ENCODE data around the gene RAPGEF4.

The RAPGEF4 gene

DNA sequence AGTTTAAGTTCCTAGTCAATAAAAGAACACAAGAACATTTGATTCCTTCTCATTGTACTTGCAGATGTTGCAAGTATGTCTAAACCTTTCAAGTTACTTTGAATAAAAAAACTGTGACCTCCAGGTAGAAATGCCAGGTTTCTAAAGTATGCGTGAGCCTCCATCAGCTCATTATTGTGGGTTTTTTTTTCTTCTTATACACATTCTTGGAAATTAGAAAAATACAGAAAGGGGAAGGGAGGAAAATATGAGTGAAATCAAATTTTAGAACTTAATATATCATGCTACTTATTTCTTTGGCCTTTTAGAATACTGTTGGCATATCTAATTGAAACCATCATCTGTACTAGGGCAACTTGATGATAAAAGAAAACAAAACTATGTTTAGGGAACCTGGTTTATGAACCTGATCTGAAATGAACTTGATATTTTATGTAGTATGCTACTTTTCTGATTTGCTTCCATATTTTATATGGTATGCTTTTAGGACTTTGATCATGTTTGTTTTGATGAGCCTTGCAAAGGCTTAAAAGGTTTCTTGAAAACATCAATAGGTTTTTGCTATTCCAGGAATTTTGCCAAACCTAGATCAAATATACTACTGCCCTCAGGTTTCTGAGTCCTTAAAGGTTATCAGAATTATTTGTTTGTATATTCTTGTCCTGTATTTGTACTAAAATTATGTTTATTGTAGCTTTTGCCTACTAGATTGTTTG, 209.3 kb downstream of the RAPGEF4 start:
- DNase-seq = no peak

- DNase-seq = no peak
These were observed 209.8 kb downstream of the RAPGEF4 start for GRCh38 chr2:172945510-172945850.

- DNase-seq = no peak
These were observed 212.0 kb downstream of the RAPGEF4 start for GRCh38 chr2:172947461-172948153.

DNA sequence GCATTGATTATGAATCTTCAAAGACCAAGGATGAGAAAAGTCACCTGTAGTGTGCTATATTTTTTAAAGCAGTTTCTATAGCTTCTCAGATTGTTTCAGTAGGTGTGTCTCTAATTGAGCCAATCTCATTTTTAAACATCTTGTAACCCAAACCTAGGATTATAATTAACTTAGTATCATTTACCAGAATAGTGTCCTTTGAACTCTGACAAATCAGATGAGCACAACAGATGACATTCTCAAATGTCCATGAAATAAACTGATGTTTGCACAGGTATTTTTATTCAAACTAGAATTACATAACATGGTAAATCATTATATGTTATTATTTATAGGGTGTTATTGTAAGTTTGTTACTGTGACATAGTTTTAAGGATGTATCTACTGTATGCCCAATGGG, 213.9 kb downstream of the RAPGEF4 start:
- no peak for DNase-seq

- DNase-seq = no peak
These were observed 214.9 kb downstream of the RAPGEF4 start for GRCh38 chr2:172950565-172950964.

GRCh38 chr2:172951554-172951953, 215.9 kb downstream of the RAPGEF4 start:
- no peak for DNase-seq

- no peak for DNase-seq
These were observed 217.8 kb downstream of the RAPGEF4 start for GRCh38 chr2:172953411-172953810.

- no peak for DNase-seq
These were observed 218.6 kb downstream of the RAPGEF4 start for GRCh38 chr2:172953970-172954852.

DNA sequence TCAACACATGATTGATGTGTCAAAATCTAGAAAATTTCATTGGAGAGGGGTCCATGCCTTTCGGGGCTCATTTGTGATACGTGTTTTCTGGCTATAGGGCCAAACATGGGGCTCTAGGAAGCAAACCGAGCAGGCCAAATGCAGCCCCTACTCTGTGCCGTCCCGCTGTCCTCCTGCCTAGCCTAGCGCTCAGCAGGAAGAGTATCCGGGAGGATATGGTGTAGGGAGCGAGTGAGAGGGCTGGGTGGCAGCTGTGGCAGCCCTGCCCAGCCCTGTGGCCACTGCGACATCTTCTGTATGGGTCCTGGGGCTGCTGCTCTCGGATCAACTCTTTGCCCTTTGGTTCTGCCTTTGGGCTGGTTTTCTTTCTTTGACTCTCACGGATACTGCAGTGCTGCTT, 219.9 kb downstream of the RAPGEF4 start:
- DNase-seq = no peak

- no peak for DNase-seq
These were observed 222.1 kb downstream of the RAPGEF4 start for GRCh38 chr2:172957734-172958133.

DNA sequence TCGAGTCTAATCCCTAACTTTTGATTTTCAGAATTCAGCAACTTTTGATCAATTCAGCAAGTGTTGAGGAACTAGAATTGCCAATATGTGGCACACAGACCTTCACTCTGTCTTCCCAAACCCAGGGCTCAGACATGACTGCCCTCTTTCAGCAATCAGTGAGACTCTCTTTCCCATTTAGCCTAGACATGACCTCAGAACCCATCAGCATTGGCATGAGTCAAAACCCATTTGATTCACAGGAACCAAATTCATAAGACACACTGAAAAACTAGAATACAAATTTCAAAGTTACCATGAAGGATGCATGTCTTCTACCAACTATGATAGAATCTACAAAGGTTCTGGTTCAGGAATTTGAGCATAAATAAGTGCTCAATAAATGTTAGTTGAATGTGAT, 226.4 kb downstream of the RAPGEF4 start:
- no peak for DNase-seq

- no peak for DNase-seq
These were observed 227.2 kb downstream of the RAPGEF4 start for GRCh38 chr2:172962824-172963223.

DNA sequence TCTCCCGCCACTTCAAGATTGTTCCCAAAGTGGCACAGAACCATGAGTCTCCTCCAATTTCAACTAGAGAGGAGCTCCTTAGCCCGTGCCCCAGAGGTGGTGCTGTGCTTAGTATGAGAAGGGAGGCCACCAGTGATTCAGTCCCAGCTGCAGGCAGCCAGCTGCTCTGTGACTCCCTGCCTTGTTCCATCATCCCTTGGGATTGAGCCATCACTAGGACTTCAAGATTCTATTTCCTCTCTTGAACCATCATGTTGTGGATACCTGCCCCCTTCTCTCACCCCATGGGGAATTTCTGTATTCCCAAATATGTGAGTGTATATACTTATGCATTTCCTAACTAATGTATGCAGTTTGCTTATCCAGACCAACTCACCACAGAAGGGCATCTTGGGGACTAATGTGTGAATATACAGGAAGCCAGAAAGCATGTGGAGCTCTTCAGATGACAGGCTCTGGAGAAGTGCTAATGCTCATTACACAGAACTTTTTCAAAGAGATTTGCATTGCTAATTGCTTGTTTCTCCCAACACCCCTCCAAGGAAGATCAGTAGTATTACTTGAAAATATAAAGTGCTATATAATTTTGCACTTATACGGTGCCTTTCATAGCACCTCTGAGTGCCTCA, 229.0 kb downstream of the RAPGEF4 start:
- no peak for DNase-seq

GRCh38 chr2:172965433-172966212, 230.0 kb downstream of the RAPGEF4 start:
- peak; percentile 63 for DNase-seq

GRCh38 chr2:172967036-172967982, 231.7 kb downstream of the RAPGEF4 start:
- DNase-seq = no peak

GRCh38 chr2:172968061-172968469, 232.4 kb downstream of the RAPGEF4 start:
- DNase-seq = no peak

DNA sequence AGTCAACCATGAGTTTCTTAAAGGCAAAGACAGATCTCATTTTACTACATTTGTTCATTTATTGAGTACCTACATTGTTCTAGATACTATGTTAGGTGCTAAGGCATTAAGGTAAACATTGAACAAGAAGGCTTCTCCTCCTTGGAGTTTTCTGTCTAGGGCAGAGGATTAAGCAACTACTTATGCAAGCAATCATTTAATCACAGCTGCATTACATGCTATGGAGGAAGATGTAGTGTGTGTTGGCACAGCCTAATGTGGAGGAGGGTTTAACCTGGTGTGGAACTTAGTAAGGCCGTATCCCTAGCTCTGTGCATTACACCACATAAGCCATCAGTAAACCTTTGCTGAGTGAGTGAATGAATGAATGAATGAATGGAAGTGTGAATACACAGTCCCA, 233.5 kb downstream of the RAPGEF4 start:
- DNase-seq = no peak

GRCh38 chr2:172969609-172970008, 234.0 kb downstream of the RAPGEF4 start:
- DNase-seq = no peak

GRCh38 chr2:172970660-172971059, 235.0 kb downstream of the RAPGEF4 start:
- no peak for DNase-seq

GRCh38 chr2:172972005-172972619, 236.5 kb downstream of the RAPGEF4 start:
- peak; percentile 60 for DNase-seq

DNA sequence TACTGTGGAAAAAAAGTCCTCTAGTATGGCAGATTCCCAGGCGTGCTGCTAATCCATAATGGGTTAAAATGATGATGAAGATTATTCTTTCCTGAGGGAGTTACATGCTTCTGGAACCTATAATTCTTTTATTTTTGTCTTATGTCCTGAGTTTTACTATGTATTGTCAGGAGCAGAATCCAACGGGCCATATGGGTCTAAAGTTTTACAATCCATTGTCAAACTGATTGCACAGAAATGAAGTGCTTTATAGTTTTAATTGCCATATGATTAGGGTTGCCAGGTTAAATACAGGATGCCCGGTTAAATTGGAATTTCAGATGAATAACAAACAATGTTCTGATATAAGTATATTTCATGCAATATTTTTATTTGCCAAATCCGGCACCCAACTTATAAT, 239.1 kb downstream of the RAPGEF4 start:
- DNase-seq = no peak
